GM18861 (cell line): ENCODE results near the gene OSBPL3.

Experiments
- ATAC-seq: cut with Tn5 transposase; IDR thresholded peaks from one replicate; pipeline ENCODE4 v1.9.1; 2021; ENCODE audit not compliant: unreplicated experiment

The OSBPL3 gene

DNA sequence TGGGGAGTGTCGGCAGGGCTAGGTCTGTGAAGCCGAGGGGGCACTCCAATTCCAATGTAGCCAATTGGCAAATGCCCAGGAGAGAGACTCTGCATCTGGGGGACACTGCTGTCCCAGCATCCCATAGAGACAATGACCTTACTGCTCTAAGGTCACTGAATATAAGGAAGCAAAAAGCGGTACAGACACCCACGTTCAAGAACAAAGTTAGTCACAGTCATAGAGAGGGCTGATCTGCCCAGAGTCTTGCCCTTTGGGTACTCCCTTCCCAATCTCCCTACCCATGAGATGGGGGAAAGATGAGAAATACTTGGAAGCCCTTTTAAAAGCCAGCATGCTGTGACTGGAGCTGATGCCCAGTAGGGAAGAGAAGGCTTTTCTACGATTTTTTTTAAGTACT, 146.4 kb downstream of the OSBPL3 start:
- ATAC-seq: no peak

GRCh38 chr7:24831240-24831639, 148.7 kb downstream of the OSBPL3 start:
- ATAC-seq: no peak

- no peak for ATAC-seq
These were observed 149.4 kb downstream of the OSBPL3 start for GRCh38 chr7:24830440-24831050.

- ATAC-seq: no peak
These were observed 150.2 kb downstream of the OSBPL3 start for GRCh38 chr7:24829787-24830186.

- no peak for ATAC-seq
These were observed 150.9 kb downstream of the OSBPL3 start for GRCh38 chr7:24828891-24829661.

DNA sequence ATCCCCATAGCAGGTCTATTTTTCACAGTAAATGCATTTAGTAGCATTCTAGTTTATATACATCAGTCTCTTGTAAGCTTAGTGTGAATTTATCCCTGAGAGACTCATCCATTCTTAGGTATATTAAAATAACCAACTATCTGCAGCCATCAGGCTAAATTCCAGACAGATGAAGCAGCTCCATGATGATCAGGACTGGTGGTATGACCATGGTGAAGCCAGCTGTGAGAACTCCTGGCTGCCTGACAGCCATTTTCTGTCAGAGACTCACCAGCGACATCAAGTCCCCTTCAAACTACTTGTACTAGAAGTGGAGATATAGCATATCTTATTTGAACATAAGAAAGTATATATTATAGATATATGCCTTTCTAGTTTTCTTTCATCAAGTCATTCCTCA, 152.4 kb downstream of the OSBPL3 start:
- no peak for ATAC-seq

- ATAC-seq: no peak
These were observed 153.0 kb downstream of the OSBPL3 start for GRCh38 chr7:24827027-24827426.

DNA sequence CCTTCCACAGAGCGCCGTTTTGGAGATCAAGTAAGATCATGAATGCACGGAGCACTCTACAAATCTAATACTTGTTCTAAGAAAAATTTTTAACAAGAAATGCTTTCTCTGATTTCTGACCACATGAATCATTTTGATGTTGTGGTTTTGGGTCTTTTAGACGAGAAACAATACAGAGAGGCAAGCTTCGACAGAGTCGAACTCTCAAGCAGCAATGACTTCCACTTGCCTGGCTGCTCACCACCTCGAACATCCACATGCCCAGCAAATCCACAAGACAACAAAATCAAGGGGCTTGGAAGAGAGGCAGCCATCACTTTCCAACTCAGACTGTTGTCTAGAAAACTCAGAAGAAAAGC, 153.3 kb downstream of the OSBPL3 start:
- no peak for ATAC-seq

DNA sequence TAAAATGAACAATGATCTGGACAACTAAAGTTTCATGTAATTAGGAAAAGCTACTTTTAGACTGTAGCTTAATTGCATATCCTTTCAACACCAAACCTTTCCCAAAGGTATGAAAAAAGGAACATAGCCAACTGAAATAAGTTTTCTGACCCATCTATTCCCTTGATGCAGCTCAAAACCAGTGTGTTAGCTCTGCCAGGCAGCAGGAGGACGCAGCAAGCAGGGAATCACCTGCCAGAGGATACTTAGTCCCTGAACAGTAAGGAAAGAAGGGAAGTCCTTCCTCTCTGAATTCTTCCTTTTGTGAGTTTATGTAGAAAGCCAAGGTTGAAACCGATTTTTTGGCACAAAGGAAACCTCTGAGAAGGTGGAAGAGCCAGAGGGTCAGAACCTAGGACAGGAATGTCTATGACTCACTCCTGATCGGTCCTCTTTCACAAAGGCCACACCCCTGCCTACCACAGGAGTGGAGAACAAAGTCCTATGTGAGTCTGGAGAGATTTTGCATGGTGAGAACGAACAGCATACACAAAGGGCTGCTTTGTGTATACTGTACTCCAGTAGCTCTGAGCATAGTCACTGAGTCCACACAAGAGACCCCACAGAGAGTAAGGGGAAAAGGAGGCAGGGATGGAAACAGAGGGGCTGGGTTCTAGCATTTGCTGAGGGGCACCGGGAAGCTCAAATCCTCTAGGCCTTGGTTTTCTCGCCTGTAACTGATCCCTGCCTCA, 153.9 kb downstream of the OSBPL3 start:
- no peak for ATAC-seq

DNA sequence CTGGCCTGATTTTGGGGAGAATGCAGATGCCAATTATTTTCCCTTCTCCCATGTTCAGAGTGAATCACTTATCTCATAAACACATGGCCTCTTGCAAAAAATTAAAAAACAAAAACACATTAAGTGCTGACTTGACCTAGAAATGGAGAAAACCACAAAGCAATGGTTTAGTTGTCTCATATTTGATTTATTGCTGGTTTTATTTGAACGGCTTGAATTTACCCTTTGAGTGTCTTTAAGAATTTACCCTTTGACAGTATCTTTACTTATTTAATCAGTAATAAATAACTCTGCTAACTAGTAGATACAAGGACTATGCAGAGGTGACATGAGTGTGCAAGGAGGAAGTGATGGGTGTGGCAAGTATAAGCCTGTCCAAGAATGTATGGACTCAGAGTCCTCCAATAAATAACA, 154.6 kb downstream of the OSBPL3 start:
- ATAC-seq: no peak

DNA sequence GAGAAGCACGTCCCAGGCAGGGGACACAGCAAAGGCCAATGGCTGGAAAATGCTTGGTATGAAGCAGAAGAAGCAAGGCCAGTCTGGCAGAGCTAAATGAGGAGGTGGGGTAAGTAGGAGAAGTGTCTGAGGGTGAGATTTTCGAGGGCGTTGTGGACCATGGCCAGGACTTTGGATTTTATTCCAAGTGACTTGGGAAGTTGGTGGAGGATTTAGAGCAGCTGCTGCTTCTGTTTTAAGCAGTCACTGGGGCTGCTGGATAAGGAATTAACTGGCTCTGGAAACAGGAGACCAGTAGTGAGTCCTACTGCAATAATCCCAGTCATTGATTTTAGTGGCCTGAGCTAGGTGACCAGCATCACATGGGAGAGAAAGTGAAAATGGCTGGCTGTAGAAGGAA, 155.1 kb downstream of the OSBPL3 start:
- ATAC-seq: no peak

DNA sequence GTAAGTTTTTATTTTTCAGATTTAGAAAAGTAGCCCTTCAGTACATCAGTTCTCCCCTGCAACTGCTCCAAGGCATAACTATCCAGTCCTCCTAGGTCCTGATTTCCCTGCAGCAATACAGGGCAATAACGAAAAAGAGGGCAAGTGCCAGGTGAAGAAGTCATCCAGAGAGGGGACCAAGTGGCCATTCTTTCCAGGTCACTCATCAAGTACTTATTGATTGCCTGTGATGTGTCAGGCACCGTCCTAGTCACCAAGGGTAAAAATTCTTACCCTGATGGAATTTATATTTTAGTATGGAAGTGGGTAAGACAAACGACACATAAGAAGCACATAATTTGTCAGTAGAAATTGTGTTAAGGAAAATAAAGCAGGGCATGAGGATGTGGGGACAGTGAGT, 155.6 kb downstream of the OSBPL3 start:
- no peak for ATAC-seq

DNA sequence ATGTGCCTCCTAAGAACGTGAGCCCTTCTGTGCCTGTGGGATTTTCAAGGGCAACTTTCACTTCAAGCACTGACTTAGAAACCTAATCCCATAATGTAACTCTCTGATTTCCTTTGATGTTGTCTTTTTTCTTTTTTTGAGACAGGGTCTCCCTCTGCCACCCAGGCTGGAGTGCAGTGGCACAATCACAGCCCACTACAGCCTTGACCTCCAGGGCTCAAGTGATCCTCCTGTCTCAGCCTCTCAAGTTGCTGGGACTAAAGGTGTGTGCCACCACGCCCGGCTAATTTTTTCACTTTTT, 158.3 kb downstream of the OSBPL3 start:
- no peak for ATAC-seq

DNA sequence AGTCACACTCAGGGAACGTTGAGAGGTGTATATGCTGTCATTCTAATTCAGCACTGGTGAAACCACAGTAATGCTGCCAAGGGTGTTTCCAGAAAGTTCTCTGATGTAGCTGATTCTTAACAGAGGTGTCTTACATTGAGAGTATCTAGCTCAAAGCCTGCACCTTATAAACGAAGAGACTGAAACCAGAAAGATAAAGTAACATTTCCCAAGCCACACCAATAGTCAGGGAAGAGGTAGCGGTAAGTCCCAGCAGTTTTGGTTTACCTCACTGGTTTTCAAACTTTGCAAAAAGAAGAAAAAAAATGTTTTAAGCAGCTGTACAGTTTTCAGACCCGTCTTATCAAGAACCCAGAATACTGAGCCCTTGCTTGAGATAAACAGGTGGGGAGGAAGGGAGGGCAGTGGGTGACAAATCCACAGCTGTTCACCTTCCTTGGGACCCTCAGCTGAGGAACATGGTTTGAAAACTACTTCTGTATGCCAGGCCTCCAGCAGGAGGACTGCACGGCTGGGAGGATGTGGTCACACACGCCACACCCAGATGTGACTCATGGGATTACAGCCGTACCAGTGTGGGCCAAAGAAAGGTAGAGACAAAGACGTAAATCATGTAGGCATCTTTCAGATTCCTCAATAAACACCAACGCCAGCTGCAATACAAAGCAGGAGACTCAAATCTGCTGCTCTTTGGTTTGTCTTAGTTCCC, 158.8 kb downstream of the OSBPL3 start:
- peak; percentile 72 for ATAC-seq

GRCh38 chr7:24820730-24821044, 159.3 kb downstream of the OSBPL3 start:
- no peak for ATAC-seq

DNA sequence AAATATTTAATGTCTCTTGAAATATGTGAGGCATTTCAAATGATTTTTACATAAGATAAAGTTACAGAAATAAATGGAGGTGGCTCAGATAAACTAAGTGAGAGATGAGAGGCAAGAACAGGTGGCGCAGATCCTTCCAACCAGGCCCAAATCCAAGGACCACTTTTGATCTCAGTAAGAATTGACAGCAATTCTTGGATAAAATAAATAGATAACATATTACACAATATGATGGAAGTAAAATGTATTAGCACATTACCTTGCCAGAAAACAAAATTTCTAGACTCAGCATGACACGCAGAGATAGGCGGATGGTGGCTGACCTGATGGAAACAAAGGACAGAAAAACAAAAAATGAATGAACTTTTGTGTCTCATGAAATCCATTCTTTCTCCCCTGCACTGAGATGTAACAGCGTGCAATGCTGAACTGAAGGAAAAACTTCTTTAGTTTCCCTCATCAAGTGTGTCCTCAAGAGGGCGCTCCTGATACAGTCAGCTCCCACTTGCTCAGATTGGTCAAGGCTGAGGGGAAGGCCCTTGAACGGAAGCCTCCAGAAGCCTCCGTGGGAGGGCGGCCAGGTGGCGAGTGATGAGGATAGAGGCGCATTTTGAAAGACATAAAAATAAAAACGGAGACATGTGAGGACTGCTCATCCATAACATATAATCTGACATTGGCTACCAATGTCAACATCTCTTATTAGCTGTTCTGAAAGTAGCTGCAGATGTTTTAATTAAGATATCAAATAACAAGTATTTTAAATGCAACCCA, 159.9 kb downstream of the OSBPL3 start:
- peak; percentile 56 for ATAC-seq

DNA sequence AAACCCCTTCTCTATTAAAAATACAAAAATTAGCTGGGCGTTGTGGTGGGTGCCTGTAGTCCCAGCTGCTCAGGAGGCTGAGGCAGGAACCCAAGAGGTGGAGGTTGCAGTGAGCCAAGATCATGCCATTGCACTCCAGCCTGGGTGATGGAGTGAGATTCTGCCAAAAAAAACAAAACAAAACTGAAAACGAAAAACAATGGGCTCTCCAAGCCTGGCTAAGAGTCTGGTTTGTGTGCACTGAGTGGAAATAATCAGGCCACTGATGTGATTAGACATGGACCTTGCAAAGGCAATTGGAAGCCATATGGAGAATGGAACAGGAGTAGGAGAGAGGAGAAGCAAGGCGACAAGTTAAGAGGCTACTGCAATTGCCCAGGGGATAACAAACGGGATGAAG, 162.6 kb downstream of the OSBPL3 start:
- ATAC-seq: no peak

- no peak for ATAC-seq
These were observed 163.1 kb downstream of the OSBPL3 start for GRCh38 chr7:24816868-24817267.

GRCh38 chr7:24812305-24812945, 167.6 kb downstream of the OSBPL3 start:
- ATAC-seq: no peak

DNA sequence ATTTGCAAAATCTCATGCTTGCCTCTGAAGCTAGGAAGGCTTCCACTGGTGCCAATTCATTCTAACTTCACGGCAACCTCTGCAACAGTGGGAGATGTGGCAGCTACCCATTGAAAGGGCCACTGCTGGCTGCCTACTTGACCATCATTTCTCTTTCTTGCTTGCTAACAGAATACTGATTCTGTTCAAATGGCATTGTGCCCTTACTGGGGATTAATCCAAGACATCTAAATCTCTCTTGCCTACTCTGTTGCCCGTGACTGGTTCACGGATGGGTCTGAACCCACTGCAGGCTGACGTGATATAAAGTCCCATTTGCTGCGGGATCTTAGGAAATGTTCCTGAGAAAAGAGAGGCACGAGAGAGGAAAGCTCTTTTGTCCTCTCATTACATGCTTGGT, 171.5 kb downstream of the OSBPL3 start:
- no peak for ATAC-seq

DNA sequence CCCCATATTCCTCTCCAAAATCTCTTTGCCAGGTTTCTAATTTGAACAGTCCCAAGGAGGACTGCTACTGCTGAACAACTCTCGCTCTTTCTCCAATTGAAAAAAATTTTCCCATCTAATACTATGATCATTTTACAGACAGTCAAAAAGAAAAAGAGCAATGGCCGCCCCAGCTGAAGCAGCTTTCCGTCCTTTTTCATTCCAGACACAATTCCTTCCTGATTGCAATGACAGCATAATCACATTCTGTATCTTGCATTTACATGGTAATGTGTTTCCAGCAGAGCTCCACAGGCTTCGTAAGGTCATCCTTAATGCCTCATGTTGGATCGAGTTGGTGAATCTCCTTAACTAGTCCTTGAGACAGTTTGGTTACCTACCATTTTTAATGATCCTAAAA, 177.7 kb downstream of the OSBPL3 start:
- ATAC-seq: no peak
